Cardiac fibroblast (primary cell): ENCODE results near the gene ZNF174.

Experiments used
- DNase-seq, 2 donors: peaks; one replicate each; pipeline versions ENCODE4 v3.0.0 to v3.0.0-alpha.2; 2010; ENCODE audit warnings: low read depth in 2 of 2
- H3K4me3 ChIP-seq, 2 donors: replicated peaks in 1 of 2; 1 replicate in 1 of 2; 2 replicates in 1 of 2; pipeline ENCODE4 v1.5.1; 2011; ENCODE audit warnings: low read depth in 2 of 2, low read length in 2 of 2, mild to moderate bottlenecking in 2 of 2, moderate library complexity in 1 of 2
- CTCF ChIP-seq: IDR thresholded peaks from one replicate; pipeline ENCODE4 v1.5.1; 2011; ENCODE audit warnings: low read depth, mild to moderate bottlenecking, low read length, inconsistent platforms

ZNF174 gene

GRCh38 chr16:3400779-3401688, at the start of gene ZNF174, which contains the start of gene ZSCAN32:
Gene ZNF174, plus strand, starts transcription at chr16:3401215. Its CDS starts 790 bp downstream, at chr16:3402005.
Gene ZSCAN32, minus strand, starts transcription at chr16:3401004. Its CDS starts 3,447 bp downstream, at chr16:3397557.
- DNase-seq = peak; percentile 99 to 100
- no peak for TF ChIP-seq CTCF

GRCh38 chr16:3355589-3355988, 45.4 kb upstream of the ZNF174 start, which contains the start of gene OR2C1:
Gene OR2C1, plus strand, starts transcription at chr16:3355889. Its CDS starts 52 bp downstream, at chr16:3355941.
- no peak for DNase-seq
- no peak for TF ChIP-seq CTCF
- no peak within 1 kb of the TSS for H3K4me3 ChIP-seq

More at GRCh38 chr16:3400779-3401688, at the start of gene ZNF174, which contains the start of gene ZSCAN32:
- peak within 1 kb of the TSS; percentile 79 to 93 for H3K4me3 ChIP-seq

- no peak for TF ChIP-seq CTCF
- no peak overlapping the region for H3K4me3 ChIP-seq
- no peak for DNase-seq
These were observed 44.9 kb upstream of the ZNF174 start for GRCh38 chr16:3356118-3356517.

GRCh38 chr16:3358871-3359270, 42.1 kb upstream of the ZNF174 start:
- no peak for TF ChIP-seq CTCF

GRCh38 chr16:3362931-3363330, 38.1 kb upstream of the ZNF174 start:
- no peak for TF ChIP-seq CTCF
- DNase-seq = no peak
- H3K4me3 ChIP-seq = no peak overlapping the region

More at GRCh38 chr16:3358871-3359270, 42.1 kb upstream of the ZNF174 start:
- DNase-seq = peak in 1 of 2 donors; percentile 2
- H3K4me3 ChIP-seq = no peak overlapping the region

- TF ChIP-seq CTCF = no peak
- DNase-seq = peak in 1 of 2 donors; percentile 3
- no peak overlapping the region for H3K4me3 ChIP-seq
These were observed 37.2 kb upstream of the ZNF174 start for GRCh38 chr16:3363793-3364192.
